Mucosa of stomach (tissue), 1 donor: ENCODE results near the gene EMSY.
"Not testable (repeated sequence)": the region's sequence is repeated elsewhere in the genome, so short reads cannot be mapped to it uniquely, and the experiment has no call there.

ENCODE experiments used
- H3K27me3 ChIP-seq: one replicate; pipeline ENCODE4 v1.7.0; 2013; ENCODE audit warnings: mild to moderate bottlenecking, low read length; ENCODE audit not compliant: control insufficient read depth, insufficient read depth
- H3K36me3 ChIP-seq: one replicate; pipeline ENCODE4 v1.7.0; 2013; ENCODE audit warnings: low read length; ENCODE audit not compliant: control insufficient read depth, insufficient read depth
- H3K4me1 ChIP-seq: one replicate; pipeline ENCODE4 v1.7.0; 2013; ENCODE audit warnings: mild to moderate bottlenecking, low read length; ENCODE audit not compliant: control insufficient read depth, insufficient read depth
- H3K4me3 ChIP-seq: one replicate; pipeline ENCODE4 v1.7.0; 2013; ENCODE audit warnings: low read length
- H3K9ac ChIP-seq: one replicate; pipeline ENCODE4 v1.7.0; 2013; ENCODE audit warnings: mild to moderate bottlenecking, low read length, moderate library complexity
- H3K9me3 ChIP-seq: one replicate; pipeline ENCODE4 v1.7.0; 2013; ENCODE audit warnings: mild to moderate bottlenecking, low read length, moderate library complexity; ENCODE audit not compliant: control insufficient read depth
- donor health status: Pancreatic carcinoma.

The EMSY gene

GRCh38 chr11:76561245-76561644 is 116.4 kb downstream of the EMSY start:
- H3K4me3 ChIP-seq = no peak overlapping the region
- no peak overlapping the region for H3K9ac ChIP-seq
- H3K36me3 ChIP-seq = no peaks in the 10 kb centered on the region
- peaks cover 4% of the 10 kb centered on the region for H3K27me3 ChIP-seq
- no peaks in the 10 kb centered on the region for H3K4me1 ChIP-seq
- no peaks in the 10 kb centered on the region for H3K9me3 ChIP-seq

GRCh38 chr11:76562541-76562940 is 117.7 kb downstream of the EMSY start:
- H3K27me3 ChIP-seq = peaks cover 4% of the 10 kb centered on the region
- no peak overlapping the region for H3K9ac ChIP-seq
- no peaks in the 10 kb centered on the region for H3K36me3 ChIP-seq
- H3K4me3 ChIP-seq = no peak overlapping the region
- no peaks in the 10 kb centered on the region for H3K9me3 ChIP-seq
- no peaks in the 10 kb centered on the region for H3K4me1 ChIP-seq

- Histone ChIP-seq H3K9me3 (no peaks in the 10 kb centered on the region), H3K4me3 (no peak overlapping the region), H3K36me3 (no peaks in the 10 kb centered on the region), H3K9ac (no peak overlapping the region), H3K27me3 (peaks cover 4% of the 10 kb centered on the region), H3K4me1 (no peaks in the 10 kb centered on the region)
Observed at GRCh38 chr11:76564364-76564763, 119.5 kb downstream of the EMSY start.

GRCh38 chr11:76566811-76567210 is 122.0 kb downstream of the EMSY start:
- no peak overlapping the region for H3K4me3 ChIP-seq
- H3K9ac ChIP-seq = no peak overlapping the region
- no peaks in the 10 kb centered on the region for H3K9me3 ChIP-seq
- no peaks in the 10 kb centered on the region for H3K27me3 ChIP-seq
- H3K36me3 ChIP-seq = no peaks in the 10 kb centered on the region
- no peaks in the 10 kb centered on the region for H3K4me1 ChIP-seq

- Histone ChIP-seq H3K36me3 (no peaks in the 10 kb centered on the region), H3K4me3 (no peak overlapping the region), H3K9me3 (no peaks in the 10 kb centered on the region), H3K4me1 (no peaks in the 10 kb centered on the region), H3K9ac (no peak overlapping the region), H3K27me3 (no peaks in the 10 kb centered on the region)
Observed at GRCh38 chr11:76567261-76567660, 122.4 kb downstream of the EMSY start.

- H3K4me1 ChIP-seq = no peaks in the 10 kb centered on the region
- no peak overlapping the region for H3K4me3 ChIP-seq
- H3K27me3 ChIP-seq = no peaks in the 10 kb centered on the region
- no peak overlapping the region for H3K9ac ChIP-seq
- no peaks in the 10 kb centered on the region for H3K9me3 ChIP-seq
- no peaks in the 10 kb centered on the region for H3K36me3 ChIP-seq
Observed at GRCh38 chr11:76568139-76568538, 123.3 kb downstream of the EMSY start.

- Histone ChIP-seq H3K36me3 (no peaks in the 10 kb centered on the region), H3K27me3 (no peaks in the 10 kb centered on the region), H3K4me3 (no peak overlapping the region), H3K9ac (no peak overlapping the region), H3K9me3 (no peaks in the 10 kb centered on the region), H3K4me1 (no peaks in the 10 kb centered on the region)
Observed at GRCh38 chr11:76568621-76569020, 123.8 kb downstream of the EMSY start.

GRCh38 chr11:76572181-76572875 is 127.5 kb downstream of the EMSY start:
- H3K4me1 ChIP-seq = not testable (repeated sequence)

GRCh38 chr11:76574406-76574805 is 129.6 kb downstream of the EMSY start:
- Histone ChIP-seq H3K4me3 (no peak overlapping the region), H3K36me3 (no peaks in the 10 kb centered on the region), H3K27me3 (no peaks in the 10 kb centered on the region), H3K9me3 (no peaks in the 10 kb centered on the region), H3K4me1 (peaks cover 13% of the 10 kb centered on the region), H3K9ac (no peak overlapping the region)

More at GRCh38 chr11:76572181-76572875, 127.5 kb downstream of the EMSY start:
- H3K36me3 ChIP-seq, H3K9ac ChIP-seq, H3K27me3 ChIP-seq, H3K9me3 ChIP-seq, H3K4me3 ChIP-seq: not testable (repeated sequence)

- Histone ChIP-seq H3K9ac (no peak overlapping the region), H3K9me3 (no peaks in the 10 kb centered on the region), H3K4me1 (peaks cover 13% of the 10 kb centered on the region), H3K36me3 (no peaks in the 10 kb centered on the region), H3K27me3 (no peaks in the 10 kb centered on the region), H3K4me3 (no peak overlapping the region)
Observed at GRCh38 chr11:76574879-76575278, 130.1 kb downstream of the EMSY start.

GRCh38 chr11:76577226-76577920 is 132.6 kb downstream of the EMSY start:
- H3K9ac ChIP-seq = no peak overlapping the region
- H3K36me3 ChIP-seq = no peaks in the 10 kb centered on the region
- H3K4me1 ChIP-seq = peaks cover 13% of the 10 kb centered on the region
- no peaks in the 10 kb centered on the region for H3K9me3 ChIP-seq
- no peaks in the 10 kb centered on the region for H3K27me3 ChIP-seq
- no peak overlapping the region for H3K4me3 ChIP-seq

GRCh38 chr11:76577921-76578653 is 133.3 kb downstream of the EMSY start:
- H3K4me1 ChIP-seq = peaks cover 13% of the 10 kb centered on the region

More at GRCh38 chr11:76577921-76578653, 133.3 kb downstream of the EMSY start:
- Histone ChIP-seq H3K9ac (no peak overlapping the region), H3K36me3 (no peaks in the 10 kb centered on the region), H3K27me3 (no peaks in the 10 kb centered on the region), H3K4me3 (no peak overlapping the region), H3K9me3 (no peaks in the 10 kb centered on the region)
